ENCODE data around the gene C1orf21.

Gene C1orf21

GRCh38 chr1:184559117-184559713 lies 172.4 kb downstream of the C1orf21 start:
- no peak for DNase-seq

DNA sequence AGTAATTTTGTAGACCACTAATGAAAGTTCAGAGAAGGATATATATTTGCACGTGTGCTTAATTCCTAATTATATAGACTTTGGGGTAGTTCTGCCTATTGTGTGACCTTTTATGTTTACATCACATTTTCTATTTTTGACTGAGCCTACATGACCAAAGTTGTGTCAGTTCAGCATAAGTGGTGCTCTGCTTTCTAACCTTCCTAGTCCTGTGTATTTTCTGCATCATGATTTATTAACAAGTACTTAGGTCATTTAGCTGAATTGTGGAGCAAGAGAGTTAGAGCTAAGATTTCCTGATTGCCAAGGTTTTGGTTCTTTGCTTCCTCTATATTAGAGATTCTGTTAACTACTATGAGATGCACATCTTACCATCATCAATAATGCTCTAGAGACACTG lies 176.0 kb downstream of the C1orf21 start:
- DNase-seq: no peak

GRCh38 chr1:184563308-184563707 lies 176.5 kb downstream of the C1orf21 start:
- DNase-seq: peak; percentile 31

DNA sequence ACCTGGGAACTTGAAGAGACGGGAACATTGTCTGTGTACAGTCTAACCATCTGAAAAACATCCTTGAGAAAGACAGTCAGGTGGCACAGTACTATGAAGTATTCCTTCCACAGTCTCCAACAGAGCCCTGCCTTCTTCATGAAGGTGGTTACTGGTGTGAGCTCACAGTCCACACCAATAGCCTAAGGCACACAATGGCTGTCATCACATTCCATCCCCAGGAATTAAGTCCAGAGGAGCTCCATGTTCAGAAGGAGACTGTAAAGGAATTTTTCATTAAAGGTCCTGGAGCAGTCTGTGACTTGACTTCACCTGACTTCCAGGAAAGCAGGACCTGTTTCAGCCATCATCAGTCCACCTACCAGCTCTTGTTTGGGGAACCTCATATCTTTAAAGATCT lies 180.2 kb downstream of the C1orf21 start:
- DNase-seq: no peak

DNA sequence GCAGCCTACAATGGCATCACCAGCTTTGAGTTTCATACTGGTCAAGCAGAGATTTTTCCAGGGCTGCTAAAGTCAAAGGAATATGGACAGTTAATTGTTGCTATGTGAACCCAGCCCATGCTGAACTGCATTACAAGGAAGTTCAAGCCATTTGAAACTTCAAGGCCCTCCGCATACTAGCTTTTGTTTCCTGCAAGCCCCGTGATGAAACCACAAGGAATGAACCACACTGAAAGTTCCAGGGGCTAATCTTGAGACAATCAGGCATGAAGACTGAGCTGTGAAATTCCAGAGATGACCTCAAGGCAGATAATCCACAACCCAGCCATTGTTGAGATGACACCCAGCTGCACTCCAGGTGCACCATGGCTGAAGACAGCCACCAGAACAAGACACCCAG lies 180.8 kb downstream of the C1orf21 start:
- DNase-seq: peak; percentile 76

- DNase-seq: no peak
These were observed 181.3 kb downstream of the C1orf21 start for GRCh38 chr1:184568148-184568547.

DNA sequence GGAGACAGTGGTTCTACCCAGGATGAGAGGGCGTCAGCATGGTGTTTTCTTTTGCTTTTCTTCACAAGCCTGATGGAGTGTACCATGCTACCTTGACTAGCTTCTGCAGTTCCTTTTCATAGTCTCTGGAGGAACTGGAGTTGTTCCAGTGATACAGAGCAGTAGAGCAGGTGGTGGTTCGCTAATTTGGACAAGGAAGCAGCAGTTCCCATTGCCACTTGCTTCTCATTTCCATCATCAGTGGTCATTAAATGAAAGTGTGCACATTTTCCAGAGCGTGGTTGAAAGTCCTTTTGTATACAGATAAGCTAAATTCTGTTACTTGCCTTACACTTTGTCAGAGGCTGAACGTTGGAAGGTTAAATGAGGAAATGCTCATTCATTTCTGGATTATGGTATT lies 182.3 kb downstream of the C1orf21 start:
- DNase-seq: no peak

GRCh38 chr1:184574588-184574987 lies 187.8 kb downstream of the C1orf21 start:
- no peak for DNase-seq

- no peak for DNase-seq
These were observed 190.0 kb downstream of the C1orf21 start for GRCh38 chr1:184576822-184577221.

- DNase-seq: no peak
These were observed 190.5 kb downstream of the C1orf21 start for GRCh38 chr1:184577319-184577718.

- no peak for DNase-seq
These were observed 195.6 kb downstream of the C1orf21 start for GRCh38 chr1:184582411-184582810.

GRCh38 chr1:184583849-184584248 lies 197.0 kb downstream of the C1orf21 start:
- no peak for DNase-seq

GRCh38 chr1:184588701-184589100 lies 201.9 kb downstream of the C1orf21 start:
- DNase-seq: no peak

GRCh38 chr1:184590163-184590750 lies 203.4 kb downstream of the C1orf21 start:
- no peak for DNase-seq

DNA sequence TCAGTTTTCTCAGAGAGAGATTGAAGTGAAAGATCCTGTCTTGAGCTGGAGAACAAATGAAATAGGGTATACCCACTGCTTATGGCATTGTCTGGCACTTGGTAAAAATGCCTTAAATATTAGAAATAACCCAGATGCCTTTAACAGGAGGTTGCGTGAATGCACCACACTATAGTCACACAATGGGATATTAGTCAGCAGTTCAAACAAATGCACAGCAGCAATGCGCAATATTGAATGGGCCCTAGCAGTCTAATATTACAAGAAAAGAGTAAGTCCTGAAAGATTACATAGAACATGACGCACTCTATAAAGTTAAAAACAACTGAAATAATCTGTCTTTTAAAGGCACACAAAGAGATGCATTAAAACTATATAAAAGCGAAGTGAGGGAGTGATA lies 206.8 kb downstream of the C1orf21 start:
- peak; percentile 9 for DNase-seq

DNA sequence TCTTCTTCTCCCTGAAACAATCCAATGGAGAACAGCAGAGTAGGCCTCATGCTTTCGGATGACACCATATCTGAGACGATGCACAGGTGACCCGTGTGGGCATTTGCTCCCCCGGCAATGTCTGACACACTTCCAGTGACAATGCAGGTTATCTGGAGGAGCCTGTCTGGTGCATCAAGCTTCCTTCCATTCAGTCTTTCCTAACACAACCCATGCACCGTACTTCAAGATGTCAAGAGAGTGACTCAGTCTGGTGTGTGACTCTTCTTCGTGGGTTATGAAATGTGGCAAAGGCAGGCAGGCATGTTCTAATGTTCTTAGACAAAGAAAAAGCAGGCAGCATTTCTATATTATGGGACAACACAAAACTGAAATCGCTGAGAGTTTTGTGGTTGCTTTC lies 208.8 kb downstream of the C1orf21 start:
- peak; percentile 73 for DNase-seq

DNA sequence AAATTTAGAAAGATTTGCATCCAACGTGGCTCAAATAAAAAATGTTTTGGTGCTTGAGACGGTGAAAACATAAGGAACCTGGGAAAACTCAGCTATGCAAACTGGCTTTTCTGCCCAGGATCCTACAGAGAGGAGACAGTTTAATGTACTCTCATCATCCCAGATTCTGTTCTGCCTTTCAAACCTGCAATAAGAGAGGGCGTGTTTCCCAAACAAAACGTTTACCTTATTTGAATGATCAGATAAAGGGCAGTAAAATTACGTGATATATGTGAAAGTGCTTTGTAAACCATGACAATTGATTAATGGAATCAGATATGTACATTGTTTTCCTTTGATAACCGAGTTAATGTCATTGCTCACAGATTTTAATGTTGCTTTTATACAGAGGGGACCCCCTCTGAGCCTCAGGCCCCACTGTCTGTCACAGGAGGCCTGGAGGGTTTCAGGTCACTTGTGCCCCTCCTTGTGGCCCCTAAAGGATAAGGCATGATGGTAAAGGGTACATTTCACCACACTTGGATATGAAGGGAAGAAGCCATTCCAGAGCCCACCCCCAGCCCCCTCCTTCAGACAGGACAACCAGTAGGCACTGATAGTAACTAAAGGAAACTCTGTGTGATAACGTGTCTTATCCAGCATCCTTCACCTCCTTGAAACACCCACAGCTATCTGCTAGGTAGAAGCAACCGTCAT lies 210.3 kb downstream of the C1orf21 start:
- no peak for DNase-seq

DNA sequence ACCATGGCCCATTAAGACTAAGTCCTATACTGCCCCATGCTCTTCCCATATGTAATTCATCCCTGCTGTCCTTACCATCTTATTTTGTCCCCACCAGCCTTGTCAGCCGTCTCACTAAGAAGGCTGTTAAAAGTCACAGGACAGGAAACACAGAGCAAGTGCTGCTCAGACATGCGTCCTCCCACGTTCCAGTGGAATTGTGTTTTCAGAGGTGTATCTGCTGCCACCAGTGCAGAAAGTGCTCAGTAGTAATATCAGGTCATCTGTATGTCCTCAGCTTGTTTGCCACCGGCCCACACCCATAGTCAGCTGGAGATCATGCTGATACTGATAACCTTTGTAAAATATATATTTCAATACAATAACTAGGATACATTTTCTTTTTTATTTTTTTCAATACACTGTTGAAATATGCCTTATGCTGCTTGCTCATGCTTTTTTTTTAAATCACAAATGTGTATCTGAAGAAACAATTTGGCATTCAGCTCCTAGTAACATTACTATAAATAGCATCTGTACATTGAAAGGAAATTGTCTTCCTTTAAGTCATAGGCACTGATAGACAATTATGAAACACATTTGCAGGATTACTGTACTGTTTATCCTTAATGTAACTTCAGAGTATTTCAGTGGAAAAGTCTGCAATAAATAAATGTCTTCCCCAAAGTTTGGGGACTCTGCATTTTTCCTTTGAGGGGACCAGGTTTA lies 211.0 kb downstream of the C1orf21 start:
- DNase-seq: peak; percentile 62

GRCh38 chr1:184598403-184599193 lies 211.8 kb downstream of the C1orf21 start:
- DNase-seq: no peak

DNA sequence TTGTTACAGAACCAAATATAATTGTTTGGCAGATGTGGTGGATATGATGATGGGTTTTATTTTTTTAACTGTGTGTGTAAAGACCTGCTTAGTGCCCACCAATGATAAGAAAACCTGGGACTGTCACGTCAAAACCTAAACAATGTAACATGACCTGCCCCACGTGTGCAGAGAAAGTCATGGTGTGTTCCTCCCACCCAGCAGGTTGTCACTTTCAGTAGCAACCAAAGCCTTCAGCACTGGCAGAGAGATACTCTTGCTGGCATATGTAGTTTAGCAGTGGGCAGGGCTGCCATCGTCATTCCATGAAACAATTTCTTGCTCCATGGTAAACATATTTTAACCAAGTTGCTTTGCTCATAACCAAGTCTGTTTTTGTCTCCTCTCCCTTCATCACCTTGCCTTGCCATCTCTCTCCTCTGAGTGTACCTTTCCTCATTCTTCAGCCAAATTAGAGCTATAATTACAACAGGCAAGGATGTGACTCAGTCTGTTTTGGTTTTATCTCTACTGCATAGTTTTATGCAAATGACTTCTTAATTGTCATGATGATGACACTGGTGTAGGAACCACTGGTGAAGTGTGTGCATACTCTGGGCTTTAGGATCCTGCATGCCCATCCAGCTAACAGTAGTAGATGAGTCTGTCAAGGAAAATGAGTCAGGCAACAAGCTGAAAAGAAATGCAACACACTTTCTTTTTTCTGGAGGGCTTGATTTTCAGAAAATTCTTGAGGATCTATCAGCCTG lies 217.5 kb downstream of the C1orf21 start:
- DNase-seq: no peak

DNA sequence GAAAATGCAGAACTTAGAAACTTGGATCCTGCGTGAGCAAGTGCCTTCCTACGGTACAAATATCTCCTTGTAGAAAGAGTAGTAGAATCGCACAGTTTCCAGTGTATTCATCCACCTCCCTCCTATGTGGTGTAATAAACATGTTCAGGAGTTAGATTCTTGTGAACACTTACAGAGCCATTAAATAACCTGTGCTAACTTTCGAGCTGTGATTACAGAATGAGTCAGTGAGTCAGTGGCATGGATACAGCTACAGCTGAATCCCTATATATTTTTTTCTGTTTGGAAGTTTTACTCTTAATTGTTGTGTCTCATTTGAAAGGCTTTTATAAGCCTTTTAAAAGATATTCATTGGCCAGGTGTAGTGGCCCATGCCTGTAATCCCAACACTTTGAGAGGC lies 219.1 kb downstream of the C1orf21 start:
- no peak for DNase-seq

DNA sequence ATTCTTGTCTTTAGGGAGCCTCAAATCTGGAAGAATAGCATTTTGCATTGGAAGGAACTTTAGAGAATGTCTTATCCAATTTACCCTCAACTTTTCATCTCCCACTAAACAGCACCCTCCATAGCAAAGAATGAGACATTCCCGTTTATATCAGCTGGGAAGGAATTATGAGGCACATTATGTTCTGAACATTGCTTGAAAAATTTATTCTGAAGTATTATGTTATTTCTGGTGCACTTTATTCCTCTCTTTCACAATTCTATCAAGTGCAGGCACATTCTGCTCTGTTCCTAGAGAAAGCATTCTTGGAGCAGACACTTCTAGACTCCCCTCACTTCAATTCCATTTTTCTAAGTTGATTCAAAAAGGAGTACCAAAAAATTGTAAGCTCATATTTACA lies 220.0 kb downstream of the C1orf21 start:
- DNase-seq: no peak

Measured in fibroblast of skin of abdomen (primary cell).